ENCODE measurements around the gene SERPINB8. TPM values are rescaled to one million over a fixed set of nuclear protein-coding genes. Genes with fewer than 3 reads are reported as not detected.

The SERPINB8 gene
- total RNA-seq, 1 donor from 2014 or later = 11.5 TPM

DNA sequence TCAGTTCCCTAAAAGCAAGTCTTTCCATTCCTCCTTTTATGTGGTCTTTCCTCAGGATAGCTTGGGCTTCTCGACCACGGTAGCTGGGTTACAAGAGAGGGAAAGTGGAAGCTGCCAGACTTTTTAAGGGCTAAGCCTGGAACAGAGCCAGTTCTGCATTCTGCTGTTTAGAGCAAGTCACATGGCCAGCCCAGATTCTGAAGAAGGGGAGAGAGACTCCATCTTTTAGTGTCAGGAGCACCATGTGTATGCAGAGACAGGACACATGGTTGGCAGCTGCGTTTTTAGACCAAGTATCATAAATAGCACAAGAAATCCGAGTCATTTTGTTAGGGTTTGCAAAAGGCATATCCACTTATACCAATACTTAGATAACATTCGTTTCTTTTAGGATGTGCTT is 16.1 kb upstream of the SERPINB8 start:
- TF ChIP-seq, protein P1, sequence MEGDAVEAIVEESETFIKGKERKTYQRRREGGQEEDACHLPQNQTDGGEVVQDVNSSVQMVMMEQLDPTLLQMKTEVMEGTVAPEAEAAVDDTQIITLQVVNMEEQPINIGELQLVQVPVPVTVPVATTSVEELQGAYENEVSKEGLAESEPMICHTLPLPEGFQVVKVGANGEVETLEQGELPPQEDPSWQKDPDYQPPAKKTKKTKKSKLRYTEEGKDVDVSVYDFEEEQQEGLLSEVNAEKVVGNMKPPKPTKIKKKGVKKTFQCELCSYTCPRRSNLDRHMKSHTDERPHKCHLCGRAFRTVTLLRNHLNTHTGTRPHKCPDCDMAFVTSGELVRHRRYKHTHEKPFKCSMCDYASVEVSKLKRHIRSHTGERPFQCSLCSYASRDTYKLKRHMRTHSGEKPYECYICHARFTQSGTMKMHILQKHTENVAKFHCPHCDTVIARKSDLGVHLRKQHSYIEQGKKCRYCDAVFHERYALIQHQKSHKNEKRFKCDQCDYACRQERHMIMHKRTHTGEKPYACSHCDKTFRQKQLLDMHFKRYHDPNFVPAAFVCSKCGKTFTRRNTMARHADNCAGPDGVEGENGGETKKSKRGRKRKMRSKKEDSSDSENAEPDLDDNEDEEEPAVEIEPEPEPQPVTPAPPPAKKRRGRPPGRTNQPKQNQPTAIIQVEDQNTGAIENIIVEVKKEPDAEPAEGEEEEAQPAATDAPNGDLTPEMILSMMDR (conservative IDR thresholded peaks at IDR 0.05; ENCODE audit: low read depth, low read length) = no peak
- no peak for DNase-seq (ENCODE audit: low read depth)
- H3K4me3 ChIP-seq (ENCODE audit: low read depth, low read length) = no peak overlapping the region

DNA sequence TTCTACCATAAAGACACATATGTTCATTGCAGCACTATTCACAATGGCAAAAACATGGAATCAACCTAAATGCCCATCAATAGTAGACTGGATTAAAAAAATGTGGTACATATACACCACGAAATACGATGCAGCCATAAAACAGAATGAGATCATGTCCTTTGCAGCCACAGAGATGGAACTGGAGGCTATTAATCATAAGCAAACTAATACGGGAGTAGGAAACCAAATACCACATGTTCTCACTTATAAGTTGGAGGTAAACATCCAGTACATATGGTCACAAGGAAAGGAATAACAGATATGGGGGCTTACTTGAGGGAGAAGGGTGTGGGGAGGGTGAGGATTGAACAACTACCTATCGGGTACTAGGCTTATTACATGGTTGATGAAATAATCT is 13.1 kb upstream of the SERPINB8 start:
- TF ChIP-seq, protein P1 (conservative IDR thresholded peaks at IDR 0.05; ENCODE audit: low read depth, low read length) = no peak
- no peak for DNase-seq (ENCODE audit: low read depth)
- H3K4me3 ChIP-seq (ENCODE audit: low read depth, low read length) = no peak overlapping the region

DNA sequence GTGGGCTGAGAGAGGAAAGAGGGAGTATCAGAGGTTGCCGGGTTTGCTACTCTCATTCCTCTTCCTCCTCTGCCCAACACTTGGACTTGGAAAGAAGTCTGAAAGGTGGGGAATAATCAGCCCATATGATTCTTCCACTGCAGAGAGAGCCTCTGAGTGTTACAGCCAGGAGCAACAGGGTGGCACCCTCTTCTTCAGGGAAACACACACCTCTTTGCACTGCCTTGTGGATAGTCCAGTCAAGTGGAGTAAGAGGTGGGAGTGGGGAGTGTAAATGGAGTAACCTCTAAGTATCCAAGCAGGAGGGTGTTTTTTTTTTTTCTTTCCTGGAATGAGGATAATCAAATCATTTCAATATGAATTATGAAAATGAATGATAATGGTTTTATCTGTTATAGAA is 9.0 kb upstream of the SERPINB8 start:
- no peak for DNase-seq (ENCODE audit: low read depth)
- H3K4me3 ChIP-seq (ENCODE audit: low read depth, low read length) = no peak overlapping the region
- TF ChIP-seq, protein P1 (conservative IDR thresholded peaks at IDR 0.05; ENCODE audit: low read depth, low read length) = no peak

DNA sequence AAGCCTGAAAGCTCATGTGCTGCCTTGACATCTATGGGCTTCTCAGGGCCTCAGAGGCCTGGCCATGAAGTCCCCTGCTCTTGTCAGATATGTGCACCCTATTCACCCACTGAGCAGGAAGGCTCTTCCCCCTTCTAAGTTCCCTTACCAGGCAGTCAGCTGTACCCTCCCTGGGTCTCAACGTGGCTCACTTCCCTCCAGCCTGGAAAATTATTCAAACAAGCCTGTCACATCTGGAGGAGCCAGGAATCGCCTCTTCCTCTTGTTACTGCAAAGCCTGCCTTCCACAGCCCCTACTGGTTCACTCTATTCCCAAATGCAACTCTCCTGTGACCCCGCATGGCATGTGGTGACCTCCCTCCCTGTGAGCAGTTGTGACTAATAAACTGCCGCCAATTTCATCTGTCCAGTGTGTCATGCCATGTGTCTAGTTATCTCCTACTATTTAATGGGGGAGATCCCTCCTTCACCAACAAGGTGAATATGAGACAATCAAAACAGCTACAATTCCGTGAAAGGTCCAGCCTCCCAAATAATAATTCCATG is 8.4 kb upstream of the SERPINB8 start:
- DNase-seq (ENCODE audit: low read depth) = no peak
- TF ChIP-seq, protein P1 (conservative IDR thresholded peaks at IDR 0.05; ENCODE audit: low read depth, low read length) = no peak

DNA sequence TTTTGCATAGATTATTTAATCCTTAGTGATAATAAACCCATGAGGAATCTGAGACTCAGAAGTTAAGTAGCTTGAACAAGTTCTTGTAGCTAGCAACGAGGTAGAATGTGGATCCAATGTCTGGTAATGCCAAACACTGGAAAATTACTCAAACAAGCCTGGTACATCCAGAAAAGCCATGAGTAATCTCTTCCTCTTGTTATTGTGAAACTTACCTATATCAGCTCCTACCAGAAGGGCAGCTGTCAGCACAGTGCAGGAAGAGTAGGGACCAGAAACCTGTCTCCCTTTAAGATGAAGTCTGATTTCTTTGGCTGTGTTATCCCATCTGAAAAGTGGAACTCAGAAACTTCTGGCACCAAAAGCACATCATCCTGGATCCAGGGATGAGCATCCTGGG is 7.7 kb upstream of the SERPINB8 start:
- no peak overlapping the region for H3K4me3 ChIP-seq (ENCODE audit: low read depth, low read length)
- DNase-seq (ENCODE audit: low read depth) = no peak

More for the DNA sequence above, 8.4 kb upstream of the SERPINB8 start:
- H3K4me3 ChIP-seq (ENCODE audit: low read depth, low read length) = no peak overlapping the region

DNA sequence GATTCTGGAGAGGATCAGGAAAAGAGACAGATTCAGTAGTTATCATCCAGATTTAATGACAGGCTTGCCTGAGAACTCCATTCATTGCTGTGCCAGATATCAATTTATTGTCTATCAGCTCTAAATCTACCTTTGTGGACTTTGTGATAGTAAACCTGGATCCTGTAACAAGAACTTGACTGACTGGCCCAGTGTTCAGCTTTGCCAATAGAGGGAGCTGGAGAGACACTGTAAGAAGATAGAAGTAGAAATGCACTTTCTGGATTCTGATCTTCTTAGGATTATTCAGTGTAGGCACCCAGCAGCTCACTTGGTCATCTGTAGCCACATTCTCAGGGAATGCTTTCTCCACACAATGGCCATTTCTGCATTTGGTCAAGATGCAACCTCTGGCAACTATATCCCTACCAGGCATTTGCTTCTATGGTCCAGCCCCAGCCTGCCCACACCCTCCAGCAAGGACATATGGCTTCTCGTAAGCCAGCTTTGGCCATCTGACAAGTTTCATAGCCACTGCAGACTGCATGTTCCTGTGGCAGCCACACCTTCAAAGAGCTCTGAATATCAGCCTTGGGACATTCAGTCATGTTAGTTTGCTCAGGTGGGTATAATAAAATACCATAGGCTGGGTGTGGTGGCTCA is 6.1 kb upstream of the SERPINB8 start:
- no peak overlapping the region for H3K4me3 ChIP-seq (ENCODE audit: low read depth, low read length)
- TF ChIP-seq, protein P1 (conservative IDR thresholded peaks at IDR 0.05; ENCODE audit: low read depth, low read length) = peak; percentile 95
- DNase-seq (ENCODE audit: low read depth) = no peak

More for the DNA sequence above, 7.7 kb upstream of the SERPINB8 start:
- TF ChIP-seq, protein P1 (conservative IDR thresholded peaks at IDR 0.05; ENCODE audit: low read depth, low read length) = no peak

DNA sequence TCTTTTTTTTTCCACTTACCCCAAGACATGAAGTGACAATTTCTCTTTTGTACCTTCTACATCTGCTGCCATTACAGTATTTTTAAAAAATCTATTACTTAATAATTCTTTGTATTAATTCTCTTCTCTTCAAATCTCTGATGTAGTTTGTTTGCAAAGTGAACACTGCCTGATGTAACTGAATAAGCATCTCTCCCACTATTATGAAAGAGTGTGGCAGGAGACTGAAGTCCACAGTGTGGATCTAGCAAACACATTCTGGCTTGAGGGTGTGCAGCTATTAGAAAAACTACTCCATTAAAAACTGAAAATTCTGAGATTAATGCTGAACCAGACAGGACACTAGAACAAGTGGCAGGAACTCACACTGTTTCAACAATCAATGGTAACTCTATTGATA is 5.0 kb upstream of the SERPINB8 start:
- TF ChIP-seq, protein P1 (conservative IDR thresholded peaks at IDR 0.05; ENCODE audit: low read depth, low read length) = no peak
- DNase-seq (ENCODE audit: low read depth) = no peak
- H3K4me3 ChIP-seq (ENCODE audit: low read depth, low read length) = no peak overlapping the region

All from epithelial cell of proximal tubule (primary cell).